ENCODE results near the gene ARPC4.
A peak's percentile ranks its signal among the peaks of the same experiment; 100 is the strongest.

ARPC4 gene

GRCh38 chr3:9797196-9797945 is 4.5 kb downstream of the ARPC4 start:
- TF ChIP-seq MYC (IDR thresholded peaks at IDR 0.05; ENCODE audit: low read depth, low read length) (no peak), CTCF (IDR thresholded peaks at IDR 0.05; ENCODE audit: low read depth, low read length) (no peak), POLR2A (IDR thresholded peaks at IDR 0.05; ENCODE audit: extremely low read depth, insufficient read length) (no peak), MAX (IDR thresholded peaks at IDR 0.05; ENCODE audit: low read depth, low read length) (no peak)
- no peak for DNase-seq (ENCODE audit: low read depth)
- H3K4me3 ChIP-seq (ENCODE audit: low read depth, low read length) = no peak overlapping the region

- no peak for DNase-seq (ENCODE audit: low read depth)
- H3K4me3 ChIP-seq (ENCODE audit: low read depth, low read length) = no peak overlapping the region
- TF ChIP-seq CTCF (IDR thresholded peaks at IDR 0.05; ENCODE audit: low read depth, low read length) (peak; percentile 16), POLR2A (IDR thresholded peaks at IDR 0.05; ENCODE audit: extremely low read depth, insufficient read length) (no peak)
Measured at GRCh38 chr3:9800529-9800928, 7.6 kb downstream of the ARPC4 start.

GRCh38 chr3:9803494-9803893 is 10.6 kb downstream of the ARPC4 start:
- DNase-seq (ENCODE audit: low read depth) = no peak
- TF ChIP-seq MAX (IDR thresholded peaks at IDR 0.05; ENCODE audit: low read depth, low read length) = no peak
- no peak for TF ChIP-seq POLR2A (IDR thresholded peaks at IDR 0.05; ENCODE audit: extremely low read depth, insufficient read length)
- TF ChIP-seq CTCF (IDR thresholded peaks at IDR 0.05; ENCODE audit: low read depth, low read length) = no peak
- no peak for TF ChIP-seq MYC (IDR thresholded peaks at IDR 0.05; ENCODE audit: low read depth, low read length)
- no peak overlapping the region for H3K4me3 ChIP-seq (ENCODE audit: low read depth, low read length)

- no peak for TF ChIP-seq POLR2A (IDR thresholded peaks at IDR 0.05; ENCODE audit: extremely low read depth, insufficient read length)
- no peak for TF ChIP-seq MYC (IDR thresholded peaks at IDR 0.05; ENCODE audit: low read depth, low read length)
- TF ChIP-seq CTCF (IDR thresholded peaks at IDR 0.05; ENCODE audit: low read depth, low read length) = no peak
- TF ChIP-seq MAX (IDR thresholded peaks at IDR 0.05; ENCODE audit: low read depth, low read length) = no peak
- H3K4me3 ChIP-seq (ENCODE audit: low read depth, low read length) = no peak overlapping the region
- no peak for DNase-seq (ENCODE audit: low read depth)
Measured at GRCh38 chr3:9804996-9805395, 12.1 kb downstream of the ARPC4 start.

- TF ChIP-seq MAX (IDR thresholded peaks at IDR 0.05; ENCODE audit: low read depth, low read length) (no peak), CTCF (IDR thresholded peaks at IDR 0.05; ENCODE audit: low read depth, low read length) (no peak), POLR2A (IDR thresholded peaks at IDR 0.05; ENCODE audit: extremely low read depth, insufficient read length) (no peak), MYC (IDR thresholded peaks at IDR 0.05; ENCODE audit: low read depth, low read length) (no peak)
- no peak overlapping the region for H3K4me3 ChIP-seq (ENCODE audit: low read depth, low read length)
- DNase-seq (ENCODE audit: low read depth) = no peak
Measured at GRCh38 chr3:9806137-9806536, 13.3 kb downstream of the ARPC4 start.
